Neural progenitor cell (in vitro differentiated cells): Measurements from ENCODE around the gene CRYM. TPM values are rescaled to one million over a fixed set of nuclear protein-coding genes. Genes with fewer than 3 reads are reported as not detected.

ENCODE experiments used
- DNase-seq: peaks from one replicate; pipeline ENCODE4 v3.0.0-alpha.2; 2016; ENCODE audit warnings: low spot score
- H2AFZ ChIP-seq: fragments of 200-600 bp; sonication (generic); replicated peaks from 2 replicates; pipeline ENCODE4 v1.6.1; 2016; ENCODE audit warnings: antibody characterized with exemption
- H3F3A ChIP-seq: fragments of 200-600 bp; sonication (generic); 2 replicates; pipeline ENCODE4 v1.6.1; 2016; ENCODE audit warnings: antibody characterized with exemption, low read depth
- H3K27ac ChIP-seq: fragments of 200-600 bp; sonication (generic); 2 replicates; pipeline ENCODE4 v1.5.1; 2016; ENCODE audit warnings: mild to moderate bottlenecking
- H3K27me3 ChIP-seq: fragments of 200-600 bp; sonication (generic); 2 replicates; pipeline ENCODE4 v1.6.1; 2016; ENCODE audit warnings: mild to moderate bottlenecking, moderate library complexity
- H3K36me3 ChIP-seq: fragments of 200-600 bp; sonication (generic); 2 replicates; pipeline ENCODE4 v1.5.1; 2016
- H3K4me1 ChIP-seq: fragments of 200-600 bp; sonication (generic); 2 replicates; pipeline ENCODE4 v1.6.1; 2016; ENCODE audit warnings: mixed run types
- H3K4me2 ChIP-seq: fragments of 200-600 bp; sonication (generic); 2 replicates; pipeline ENCODE4 v1.6.1; 2016
- H3K4me3 ChIP-seq: fragments of 200-600 bp; sonication (generic); 2 replicates; pipeline ENCODE4 v1.5.1; 2016
- H3K79me2 ChIP-seq: fragments of 200-600 bp; sonication (generic); 2 replicates; pipeline ENCODE4 v1.6.1; 2016; ENCODE audit warnings: low read depth
- H3K9ac ChIP-seq: fragments of 200-600 bp; sonication (generic); 2 replicates; pipeline ENCODE4 v1.6.1; 2016
- H3K9me3 ChIP-seq: fragments of 200-600 bp; sonication (generic); 2 replicates; pipeline ENCODE4 v1.5.1; 2016; ENCODE audit warnings: low read depth
- H4K20me1 ChIP-seq: fragments of 200-600 bp; sonication (generic); 2 replicates; pipeline ENCODE4 v1.6.1; 2016; ENCODE audit warnings: low read depth
- H3K27ac Mint-ChIP-seq: 3 replicates; pipeline ENCODE4 v1.8.0; 2021; ENCODE audit warnings: mixed read lengths
- H3K27me3 Mint-ChIP-seq: 2 replicates; pipeline ENCODE4 v1.8.0; 2022; ENCODE audit warnings: low read depth, mild to moderate bottlenecking, inconsistent platforms, moderate library complexity, mixed read lengths; ENCODE audit not compliant: insufficient read depth
- H3K36me3 Mint-ChIP-seq: 3 replicates; pipeline ENCODE4 v1.8.0; 2021; ENCODE audit warnings: mixed read lengths
- H3K4me1 Mint-ChIP-seq: 3 replicates; pipeline ENCODE4 v1.8.0; 2021; ENCODE audit warnings: mixed read lengths
- H3K4me3 Mint-ChIP-seq: 3 replicates; pipeline ENCODE4 v1.8.0; 2021; ENCODE audit warnings: mild to moderate bottlenecking, moderate library complexity, mixed read lengths
- H3K9me3 Mint-ChIP-seq: 3 replicates; pipeline ENCODE4 v1.8.0; 2020; ENCODE audit warnings: mixed read lengths
- EZH2 ChIP-seq: fragments of 200-600 bp; sonication (generic); IDR thresholded peaks from 2 replicates; pipeline ENCODE4 v1.6.1; 2017; ENCODE audit warnings: antibody characterized with exemption, mild to moderate bottlenecking, moderate library complexity
- EZH2phosphoT487 ChIP-seq: fragments of 200-600 bp; sonication (generic); IDR thresholded peaks from 2 replicates; pipeline ENCODE4 v1.6.1; 2017; ENCODE audit warnings: antibody characterized with exemption
- total RNA-seq: library from RNA; depleted of rRNA; stranded (reverse); fragments of >200 nt; gene quantifications from 2 replicates; pipeline ENCODE4 v1.2.3, GENCODE V29; 2015; ENCODE audit warnings: low replicate concordance
- TF ChIP-seq, protein P1 (sequence below): fragments of 200-600 bp; sonication (generic); IDR thresholded peaks from 2 replicates; pipeline ENCODE4 v1.5.1; 2017; ENCODE audit warnings: antibody characterized with exemption, mild to moderate bottlenecking

Gene CRYM
- total RNA-seq, 1 donor from 2014 or later: 0.36 TPM

- peaks cover 3% of the 10 kb centered on the region for H3K27me3 Mint-ChIP-seq
- no peak overlapping the region for H3K27ac Mint-ChIP-seq
- no peaks in the 10 kb centered on the region for H4K20me1 ChIP-seq
- no peaks in the 10 kb centered on the region for H3K79me2 ChIP-seq
- no peaks in the 10 kb centered on the region for H3K27me3 ChIP-seq
- no peaks in the 10 kb centered on the region for H3K4me1 Mint-ChIP-seq
- no peak for DNase-seq
- H3K4me3 Mint-ChIP-seq: no peak overlapping the region
- no peak for TF ChIP-seq EZH2
- TF ChIP-seq, protein P1, sequence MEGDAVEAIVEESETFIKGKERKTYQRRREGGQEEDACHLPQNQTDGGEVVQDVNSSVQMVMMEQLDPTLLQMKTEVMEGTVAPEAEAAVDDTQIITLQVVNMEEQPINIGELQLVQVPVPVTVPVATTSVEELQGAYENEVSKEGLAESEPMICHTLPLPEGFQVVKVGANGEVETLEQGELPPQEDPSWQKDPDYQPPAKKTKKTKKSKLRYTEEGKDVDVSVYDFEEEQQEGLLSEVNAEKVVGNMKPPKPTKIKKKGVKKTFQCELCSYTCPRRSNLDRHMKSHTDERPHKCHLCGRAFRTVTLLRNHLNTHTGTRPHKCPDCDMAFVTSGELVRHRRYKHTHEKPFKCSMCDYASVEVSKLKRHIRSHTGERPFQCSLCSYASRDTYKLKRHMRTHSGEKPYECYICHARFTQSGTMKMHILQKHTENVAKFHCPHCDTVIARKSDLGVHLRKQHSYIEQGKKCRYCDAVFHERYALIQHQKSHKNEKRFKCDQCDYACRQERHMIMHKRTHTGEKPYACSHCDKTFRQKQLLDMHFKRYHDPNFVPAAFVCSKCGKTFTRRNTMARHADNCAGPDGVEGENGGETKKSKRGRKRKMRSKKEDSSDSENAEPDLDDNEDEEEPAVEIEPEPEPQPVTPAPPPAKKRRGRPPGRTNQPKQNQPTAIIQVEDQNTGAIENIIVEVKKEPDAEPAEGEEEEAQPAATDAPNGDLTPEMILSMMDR: no peak
- no peak for TF ChIP-seq EZH2phosphoT487
- no peak overlapping the region for H3K4me2 ChIP-seq
- no peak overlapping the region for H3K4me3 ChIP-seq
- no peaks in the 10 kb centered on the region for H3K4me1 ChIP-seq
- H3F3A ChIP-seq: no peaks in the 10 kb centered on the region
- no peak overlapping the region for H3K27ac ChIP-seq
- H2AFZ ChIP-seq: no peak overlapping the region
- no peaks in the 10 kb centered on the region for H3K36me3 ChIP-seq
- H3K9me3 Mint-ChIP-seq: no peaks in the 10 kb centered on the region
- H3K36me3 Mint-ChIP-seq: no peaks in the 10 kb centered on the region
- H3K9me3 ChIP-seq: no peaks in the 10 kb centered on the region
- no peak overlapping the region for H3K9ac ChIP-seq
Measured at GRCh38 chr16:21235199-21235585, 42.9 kb downstream of the CRYM start.

- Mint-ChIP-seq H3K4me3 (no peak within 1 kb of the TSS), H3K36me3 (no peaks in the 10 kb centered on the region), H3K27ac (no peak within 1 kb of the TSS), H3K9me3 (no peaks in the 10 kb centered on the region), H3K4me1 (no peaks in the 10 kb centered on the region), H3K27me3 (peaks cover 3% of the 10 kb centered on the region)
- Histone ChIP-seq H3K9ac (no peak within 1 kb of the TSS), H3K4me1 (no peaks in the 10 kb centered on the region), H3F3A (no peaks in the 10 kb centered on the region), H3K36me3 (no peaks in the 10 kb centered on the region), H3K79me2 (no peaks in the 10 kb centered on the region), H2AFZ (no peak within 1 kb of the TSS), H4K20me1 (no peaks in the 10 kb centered on the region), H3K4me2 (no peak within 1 kb of the TSS), H3K9me3 (no peaks in the 10 kb centered on the region), H3K27me3 (no peaks in the 10 kb centered on the region), H3K27ac (no peak within 1 kb of the TSS), H3K4me3 (no peak within 1 kb of the TSS)
- DNase-seq: no peak
- TF ChIP-seq EZH2phosphoT487 (no peak), EZH2 (no peak)
- TF ChIP-seq, protein P1: no peak
Measured at GRCh38 chr16:21233521-21234150, 44.5 kb downstream of the CRYM start, which contains the start of gene ANKS4B. ANKS4B (plus strand) TSS chr16:21233699; CDS start chr16:21233738, 39 bp downstream.

- Histone ChIP-seq H3K4me2 (no peak overlapping the region), H3F3A (no peaks in the 10 kb centered on the region), H3K9me3 (no peaks in the 10 kb centered on the region), H3K9ac (no peak overlapping the region), H3K36me3 (no peaks in the 10 kb centered on the region), H2AFZ (no peak overlapping the region), H3K4me3 (no peak overlapping the region), H3K27ac (no peak overlapping the region), H4K20me1 (no peaks in the 10 kb centered on the region), H3K27me3 (no peaks in the 10 kb centered on the region), H3K79me2 (no peaks in the 10 kb centered on the region), H3K4me1 (peaks cover 4% of the 10 kb centered on the region)
- no peak overlapping the region for H3K27ac Mint-ChIP-seq
- peaks cover under 1% of the 10 kb centered on the region for H3K4me1 Mint-ChIP-seq
- TF ChIP-seq EZH2phosphoT487 (no peak), EZH2 (no peak)
- TF ChIP-seq, protein P1: no peak
- no peaks in the 10 kb centered on the region for H3K9me3 Mint-ChIP-seq
- H3K36me3 Mint-ChIP-seq: no peaks in the 10 kb centered on the region
- no peak overlapping the region for H3K4me3 Mint-ChIP-seq
- no peak for DNase-seq
- H3K27me3 Mint-ChIP-seq: peaks cover 3% of the 10 kb centered on the region
Measured at GRCh38 chr16:21233045-21233520, 45.0 kb downstream of the CRYM start.
